ENCODE data around the gene AUP1. TPM values are rescaled to one million over a fixed set of nuclear protein-coding genes. Genes with fewer than 3 reads are reported as not detected.

AUP1 gene
- total RNA-seq, 6 experiments from 2014 or later = 64.6 to 109 (median 80.4) TPM

DNA sequence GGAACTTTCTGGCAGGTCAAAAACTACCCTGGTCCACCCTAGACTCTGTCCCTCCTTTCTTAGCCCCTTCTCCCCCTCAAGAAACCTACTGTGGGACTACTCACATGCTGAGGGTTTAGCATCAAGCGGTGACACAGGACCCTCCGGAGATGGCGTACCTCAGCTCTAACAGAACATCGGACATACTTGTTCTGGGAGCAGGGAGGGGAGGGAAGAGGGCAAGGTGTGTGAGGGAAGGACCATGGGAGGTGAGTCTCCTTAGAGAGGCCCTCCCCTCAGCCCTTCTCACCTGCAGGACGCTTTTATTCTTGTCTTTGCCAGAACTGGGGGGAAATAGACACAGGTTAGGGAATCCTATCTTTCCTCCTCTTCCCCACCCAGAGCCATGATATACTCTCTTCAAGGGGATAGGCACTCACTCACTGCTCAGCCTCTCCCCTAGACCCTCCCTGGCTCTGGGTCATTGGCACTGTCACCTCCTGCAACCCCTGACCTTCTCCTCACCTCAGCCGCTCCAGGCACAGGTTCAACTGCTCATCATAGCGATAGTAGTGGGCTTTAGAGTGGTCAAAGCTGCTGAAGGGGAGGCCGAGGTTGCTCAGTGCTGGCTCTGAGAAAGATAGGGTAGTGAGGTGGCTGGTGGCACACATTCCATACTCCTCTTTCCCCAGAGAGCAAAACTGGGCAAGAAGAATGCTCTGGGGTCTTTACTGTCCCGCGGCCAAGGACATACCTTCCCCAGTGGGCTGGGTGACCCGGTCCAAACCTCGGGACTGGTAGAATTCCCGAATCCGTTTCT, 23.9 kb downstream of the AUP1 start:
- no peaks in the 10 kb centered on the region for H3K9me3 ChIP-seq
- peaks cover 0 to 42% (median 12%) of the 10 kb centered on the region in 4 donors for H3K4me1 ChIP-seq
- H3K27me3 ChIP-seq = no peaks in the 10 kb centered on the region
- H3K27ac ChIP-seq = no peak overlapping the region
- 70% methylated on average over 8 of the region's 14 CpGs for WGBS (ENCODE audit: insufficient coverage, low coverage, low lambda C conversion rate, missing lambda C conversion rate)
- peak overlapping the region in 2 of 3 donors; percentile 78 to 95 for H3K4me3 ChIP-seq
- H3K36me3 ChIP-seq = no peaks in the 10 kb centered on the region
- ATAC-seq (no peak), DNase-seq (no peak)
- TF ChIP-seq, protein P1, sequence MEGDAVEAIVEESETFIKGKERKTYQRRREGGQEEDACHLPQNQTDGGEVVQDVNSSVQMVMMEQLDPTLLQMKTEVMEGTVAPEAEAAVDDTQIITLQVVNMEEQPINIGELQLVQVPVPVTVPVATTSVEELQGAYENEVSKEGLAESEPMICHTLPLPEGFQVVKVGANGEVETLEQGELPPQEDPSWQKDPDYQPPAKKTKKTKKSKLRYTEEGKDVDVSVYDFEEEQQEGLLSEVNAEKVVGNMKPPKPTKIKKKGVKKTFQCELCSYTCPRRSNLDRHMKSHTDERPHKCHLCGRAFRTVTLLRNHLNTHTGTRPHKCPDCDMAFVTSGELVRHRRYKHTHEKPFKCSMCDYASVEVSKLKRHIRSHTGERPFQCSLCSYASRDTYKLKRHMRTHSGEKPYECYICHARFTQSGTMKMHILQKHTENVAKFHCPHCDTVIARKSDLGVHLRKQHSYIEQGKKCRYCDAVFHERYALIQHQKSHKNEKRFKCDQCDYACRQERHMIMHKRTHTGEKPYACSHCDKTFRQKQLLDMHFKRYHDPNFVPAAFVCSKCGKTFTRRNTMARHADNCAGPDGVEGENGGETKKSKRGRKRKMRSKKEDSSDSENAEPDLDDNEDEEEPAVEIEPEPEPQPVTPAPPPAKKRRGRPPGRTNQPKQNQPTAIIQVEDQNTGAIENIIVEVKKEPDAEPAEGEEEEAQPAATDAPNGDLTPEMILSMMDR (IDR thresholded peaks at IDR 0.05) = no peak
- TF ChIP-seq POLR2A (IDR thresholded peaks at IDR 0.05) = no peak
- intact Hi-C loops (cut with DNase I) = no loop called here

DNA sequence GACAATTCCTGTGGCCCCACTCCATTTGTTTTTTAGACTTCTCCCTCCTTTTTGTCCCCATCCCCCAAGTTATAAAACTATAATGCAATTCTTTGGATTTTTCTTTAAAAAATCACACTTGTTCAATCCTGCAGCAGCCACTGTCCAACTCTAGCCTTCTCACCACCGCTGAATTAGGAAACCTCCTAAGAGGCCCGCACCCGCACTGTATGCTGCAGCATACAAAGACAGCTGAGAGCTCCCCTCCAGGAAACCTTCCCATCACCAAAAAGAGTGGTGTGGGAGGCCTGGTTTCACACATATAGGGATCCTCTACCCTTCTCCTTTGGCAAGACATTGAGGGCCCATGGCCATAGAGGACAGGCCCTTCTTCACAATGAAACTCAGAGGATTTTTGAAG, 24.9 kb downstream of the AUP1 start:
- Histone ChIP-seq H3K27me3 (no peaks in the 10 kb centered on the region), H3K4me1 (peaks cover 0 to 49% (median 15%) of the 10 kb centered on the region in 4 donors), H3K4me3 (peak overlapping the region in 2 of 3 donors; percentile 82 to 84), H3K27ac (peak overlapping the region in 1 of 3 donors; percentile 93), H3K9me3 (no peaks in the 10 kb centered on the region), H3K36me3 (no peaks in the 10 kb centered on the region)
- TF ChIP-seq, protein P1 (IDR thresholded peaks at IDR 0.05) = no peak
- no peak for TF ChIP-seq POLR2A (IDR thresholded peaks at IDR 0.05)
- DNase-seq (no peak), ATAC-seq (no peak)
- 79% methylated on average over 3 of the region's 3 CpGs for WGBS (ENCODE audit: insufficient coverage, low coverage, low lambda C conversion rate, missing lambda C conversion rate)
- intact Hi-C loops (cut with DNase I) = no loop called here

DNA sequence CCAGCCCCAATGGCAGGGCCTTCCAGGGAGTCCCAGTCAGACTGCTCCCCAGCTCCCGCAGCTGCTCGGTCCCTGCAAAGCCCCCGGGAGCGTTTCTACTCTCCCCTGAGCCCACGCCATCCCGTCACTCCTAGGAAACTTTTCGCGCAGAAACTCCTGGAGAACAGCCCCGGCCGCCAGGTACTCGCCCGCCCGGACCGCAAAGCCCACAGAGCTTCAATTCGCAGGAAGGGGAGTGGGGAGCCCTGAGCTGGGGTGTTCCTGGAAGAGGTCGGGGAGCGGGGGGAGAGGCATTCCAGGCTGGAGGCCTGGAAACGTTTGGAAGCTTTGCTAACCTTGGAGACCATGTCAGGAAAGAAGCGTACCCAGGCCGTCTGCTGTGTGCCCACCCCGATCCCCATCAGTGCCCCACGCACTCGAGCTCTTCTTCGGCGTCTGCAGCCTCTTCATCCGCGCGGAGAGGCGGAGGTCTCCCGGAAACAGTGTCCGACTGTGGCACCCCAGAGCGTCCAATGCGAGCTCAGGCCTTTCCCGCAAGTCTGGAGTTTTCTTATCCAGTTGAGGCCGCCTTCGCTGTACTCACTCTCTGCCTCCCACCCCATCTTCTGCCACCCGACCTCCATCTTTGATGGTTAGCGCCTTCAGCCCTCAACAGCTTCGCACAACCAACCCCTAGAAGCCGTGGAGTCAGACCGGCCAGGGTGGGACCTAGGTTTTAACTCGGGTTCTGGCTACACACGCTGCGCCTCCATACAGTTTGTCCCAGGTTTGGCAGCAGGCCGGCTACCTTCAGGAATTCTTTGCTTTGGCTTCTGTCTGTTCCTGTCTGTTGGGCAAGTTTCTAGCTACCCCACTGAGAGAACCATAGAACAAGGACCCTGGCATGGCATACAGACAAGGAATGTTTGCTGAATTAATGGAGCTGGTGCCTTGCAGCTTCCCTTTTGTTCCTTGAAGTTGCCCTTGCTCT, 25.7 kb downstream of the AUP1 start:
- 27% methylated on average over 18 of the region's 45 CpGs for WGBS (ENCODE audit: insufficient coverage, low coverage, low lambda C conversion rate, missing lambda C conversion rate)
- peaks cover 0 to 55% (median 19%) of the 10 kb centered on the region in 4 donors for H3K4me1 ChIP-seq

More for the DNA sequence above, 25.7 kb downstream of the AUP1 start:
- TF ChIP-seq, protein P1 (IDR thresholded peaks at IDR 0.05) = no peak
- no peak for TF ChIP-seq POLR2A (IDR thresholded peaks at IDR 0.05)
- no peak for ATAC-seq
- Histone ChIP-seq H3K36me3 (no peaks in the 10 kb centered on the region), H3K4me3 (peak overlapping the region; percentile 60 to 84 (median 82)), H3K27me3 (no peaks in the 10 kb centered on the region), H3K27ac (peak overlapping the region; percentile 66 to 93 (median 93)), H3K9me3 (no peaks in the 10 kb centered on the region)
- DNase-seq = peak in 1 of 3 donors; percentile 65
- intact Hi-C loops (cut with DNase I) = no loop called here
